HepG2 (cell line): ENCODE results near the gene CRADD. TPM values are rescaled to one million over a fixed set of nuclear protein-coding genes. Genes with fewer than 3 reads are reported as not detected.

Experiments
- ATF1 ChIP-seq: IDR thresholded peaks from 2 replicates; pipeline ENCODE4 v1.6.1; 2016; ENCODE audit warnings: mild to moderate bottlenecking, control low read depth
- HDAC2 ChIP-seq: sonication (generic); formaldehyde crosslinking; IDR thresholded peaks from 2 replicates; pipeline ENCODE4 v1.4.0; 2020; ENCODE audit warnings: missing genetic modification reagents
- KDM6A ChIP-seq: IDR thresholded peaks from 2 replicates; pipeline ENCODE4 v1.6.1; 2016; ENCODE audit warnings: low read depth
- KLF16 ChIP-seq, 2 experiments: sonication (generic) in 1 of 2; formaldehyde crosslinking in 1 of 2; IDR thresholded peaks; 2 replicates each; pipeline versions ENCODE4 v1.6.1 to v1.8.0; 2016 to 2023; ENCODE audit warnings: missing genetic modification reagents in 2 of 2, missing compliant biosample characterization in 1 of 2
- NFATC3 ChIP-seq: sonication (generic); formaldehyde crosslinking; IDR thresholded peaks from 2 replicates; pipeline ENCODE4 v1.5.1; 2020; ENCODE audit warnings: mild to moderate bottlenecking, missing genetic modification reagents
- NONO ChIP-seq, 2 experiments: fragments of 450-650 bp in 1 of 2; sonication (generic) in 1 of 2; formaldehyde crosslinking in 1 of 2; IDR thresholded peaks in 1 of 2; conservative IDR thresholded peaks in 1 of 2; 2 replicates each; pipeline versions ENCODE4 v1.6.1 to v1.8.0; 2017 to 2022; ENCODE audit warnings: mild to moderate bottlenecking in 1 of 2, missing genetic modification reagents in 1 of 2, moderate library complexity in 1 of 2
- RAD21 ChIP-seq: fragments of 450-650 bp; formaldehyde crosslinking; IDR thresholded peaks from 2 replicates; pipeline ENCODE4 v1.5.0; 2020; ENCODE audit warnings: mild to moderate bottlenecking
- RFX3 ChIP-seq: IDR thresholded peaks from 2 replicates; pipeline ENCODE4 v1.6.1; 2016; ENCODE audit warnings: missing biosample characterization, missing genetic modification reagents
- ZBTB20 ChIP-seq: sonication (generic); formaldehyde crosslinking; IDR thresholded peaks from 2 replicates; pipeline ENCODE4 v1.8.1; 2023; ENCODE audit warnings: missing genetic modification reagents, low read depth, mild to moderate bottlenecking, borderline replicate concordance
- ZHX2 ChIP-seq, 2 experiments: sonication (generic) in 1 of 2; formaldehyde crosslinking in 1 of 2; IDR thresholded peaks; 2 replicates each; pipeline versions ENCODE4 v1.6.1 to v1.9.0; 2014 to 2022; ENCODE audit warnings: antibody characterized with exemption in 1 of 2, borderline replicate concordance in 1 of 2, inconsistent platforms in 1 of 2, low read depth in 1 of 2, missing genetic modification reagents in 1 of 2
- ZNF224 ChIP-seq: sonication (generic); formaldehyde crosslinking; IDR thresholded peaks from 2 replicates; pipeline ENCODE4 v1.5.0; 2020; ENCODE audit warnings: mild to moderate bottlenecking, missing genetic modification reagents
- ZNF329 ChIP-seq: sonication (generic); formaldehyde crosslinking; IDR thresholded peaks from 2 replicates; pipeline ENCODE4 v1.9.0; 2021; ENCODE audit warnings: low read depth, mild to moderate bottlenecking, missing genetic modification reagents
- ZNF558 ChIP-seq: sonication (generic); formaldehyde crosslinking; IDR thresholded peaks from 2 replicates; pipeline ENCODE4 v1.9.0; 2022; ENCODE audit warnings: mild to moderate bottlenecking, missing genetic modification reagents, borderline replicate concordance
- ZNF841 ChIP-seq: sonication (generic); formaldehyde crosslinking; IDR thresholded peaks from 2 replicates; pipeline ENCODE4 v1.8.1; 2023; ENCODE audit warnings: missing genetic modification reagents, borderline replicate concordance
- polyA plus RNA-seq, 8 experiments: library from polyadenylated mRNA; depleted of rRNA in 3 of 8; stranded (reverse) in 7 of 8; unstranded in 1 of 8; fragments of >200 nt; fragmentation: Illumina TruSeq in 4 of 8; extraction: Trizol in 4 of 8; gene quantifications; 2 replicates each; pipeline versions ENCODE4 v1.2.1 to v1.2.3, GENCODE V29; 2011 to 2016; ENCODE audit warnings: low read depth in 4 of 8, missing spikeins in 1 of 8, mixed read lengths in 1 of 8; ENCODE audit not compliant: insufficient read depth in 1 of 8
- total RNA-seq, 5 experiments: library from RNA; depleted of rRNA; stranded (reverse); fragments of >200 nt; fragmentation: Illumina TruSeq; extraction: Trizol; gene quantifications; 2 replicates each; pipeline ENCODE4 v1.2.3, GENCODE V29; 2016; ENCODE audit warnings: low read depth in 1 of 5
- TF ChIP-seq, protein P1 (sequence below): sonication (generic); formaldehyde crosslinking; IDR thresholded peaks from 2 replicates; pipeline ENCODE4 v1.4.0; 2020; ENCODE audit warnings: missing genetic modification reagents, low read depth, mild to moderate bottlenecking, borderline replicate concordance
- TF ChIP-seq, protein P2 (sequence below), 2 experiments: sonication (generic) in 1 of 2; formaldehyde crosslinking in 1 of 2; IDR thresholded peaks; 2 replicates each; pipeline versions ENCODE4 v1.4.0 to v1.6.1; 2016 to 2020; ENCODE audit warnings: borderline replicate concordance in 1 of 2, low read depth in 1 of 2, mild to moderate bottlenecking in 1 of 2, missing genetic modification reagents in 1 of 2

Gene CRADD
- total and polyA plus RNA-seq, 2 of the 13 experiments (the other 11 are each of a cell fraction or from before 2014, with no cell fraction given) = 12.4 to 18.8 TPM

DNA sequence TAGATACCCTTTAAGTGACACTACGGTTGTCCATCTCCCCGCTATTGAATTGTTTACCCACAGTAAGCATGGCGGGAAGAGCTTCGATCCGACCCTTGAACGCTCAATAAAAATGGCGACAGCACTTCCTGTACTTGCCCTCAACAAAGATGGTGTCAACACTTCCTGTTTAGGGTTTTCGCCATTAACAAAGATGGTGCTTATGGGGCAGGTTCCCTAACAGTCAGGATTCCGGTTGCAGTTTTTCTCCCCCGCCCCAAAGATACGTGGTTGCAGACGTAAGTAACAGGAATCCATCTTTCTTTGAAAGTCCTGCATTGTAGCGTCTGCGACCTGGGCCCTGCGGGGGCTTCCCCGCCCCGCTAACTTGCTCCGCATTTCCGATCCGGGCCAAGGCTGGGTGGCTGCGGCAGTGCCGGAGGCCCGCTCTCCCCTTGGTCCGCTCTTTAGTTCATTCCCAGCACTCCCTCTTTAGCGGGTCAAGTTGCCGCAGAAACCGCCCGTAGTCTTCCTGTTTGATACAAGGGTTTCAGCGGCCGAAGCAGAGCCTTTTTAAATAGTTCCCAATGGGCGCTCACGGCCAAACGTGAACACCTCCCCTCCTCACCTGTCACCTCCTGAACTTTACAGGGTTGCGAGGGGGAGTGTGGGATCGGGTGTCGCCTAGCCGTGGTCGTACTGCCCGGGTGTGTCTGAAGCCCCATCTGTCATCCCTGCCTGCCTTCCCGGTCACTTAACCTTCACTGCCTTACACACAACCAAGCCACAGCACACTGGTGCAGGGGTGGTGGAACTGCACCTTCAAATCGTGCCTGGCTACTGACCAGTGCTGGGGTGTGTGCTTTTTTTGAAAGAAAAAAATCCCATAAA, at the start of gene CRADD (continued):
- peak; percentile 58; the same call in 1 of the 2 replicates for TF ChIP-seq ZBTB20 (CRISPR knock-in tag)
- no peak for TF ChIP-seq RFX3 (CRISPR knock-in tag)
- peak; percentile 78; the same call in 1 of the 2 replicates for TF ChIP-seq NFATC3
- TF ChIP-seq, protein P1, sequence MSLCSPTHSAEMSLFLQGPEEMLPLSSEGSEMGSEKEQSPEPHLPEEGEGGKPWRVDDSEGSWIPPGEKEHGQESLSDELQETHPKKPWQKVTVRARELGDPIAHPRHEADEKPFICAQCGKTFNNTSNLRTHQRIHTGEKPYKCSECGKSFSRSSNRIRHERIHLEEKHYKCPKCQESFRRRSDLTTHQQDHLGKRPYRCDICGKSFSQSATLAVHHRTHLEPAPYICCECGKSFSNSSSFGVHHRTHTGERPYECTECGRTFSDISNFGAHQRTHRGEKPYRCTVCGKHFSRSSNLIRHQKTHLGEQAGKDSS (CRISPR knock-in tag) = peak; percentile 58; the same call in 1 of the 2 replicates
- TF ChIP-seq NONO (IDR thresholded peaks at IDR 0.05) = no peak
- peak; percentile 63 for TF ChIP-seq NONO (CRISPR knock-in tag; conservative IDR thresholded peaks at IDR 0.05)
- no peak; the same call in 1 of the 2 replicates for TF ChIP-seq RAD21 (CRISPR knock-in tag)
- TF ChIP-seq ZNF841 = no peak
- no peak for TF ChIP-seq ZNF224 (CRISPR knock-in tag)
- TF ChIP-seq ZNF558 (CRISPR knock-in tag) = peak; percentile 66; the same call in 1 of the 2 replicates
- TF ChIP-seq HDAC2 (CRISPR knock-in tag) = peak; percentile 39
- TF ChIP-seq KDM6A (CRISPR knock-in tag) = no peak
- TF ChIP-seq, protein P2, sequence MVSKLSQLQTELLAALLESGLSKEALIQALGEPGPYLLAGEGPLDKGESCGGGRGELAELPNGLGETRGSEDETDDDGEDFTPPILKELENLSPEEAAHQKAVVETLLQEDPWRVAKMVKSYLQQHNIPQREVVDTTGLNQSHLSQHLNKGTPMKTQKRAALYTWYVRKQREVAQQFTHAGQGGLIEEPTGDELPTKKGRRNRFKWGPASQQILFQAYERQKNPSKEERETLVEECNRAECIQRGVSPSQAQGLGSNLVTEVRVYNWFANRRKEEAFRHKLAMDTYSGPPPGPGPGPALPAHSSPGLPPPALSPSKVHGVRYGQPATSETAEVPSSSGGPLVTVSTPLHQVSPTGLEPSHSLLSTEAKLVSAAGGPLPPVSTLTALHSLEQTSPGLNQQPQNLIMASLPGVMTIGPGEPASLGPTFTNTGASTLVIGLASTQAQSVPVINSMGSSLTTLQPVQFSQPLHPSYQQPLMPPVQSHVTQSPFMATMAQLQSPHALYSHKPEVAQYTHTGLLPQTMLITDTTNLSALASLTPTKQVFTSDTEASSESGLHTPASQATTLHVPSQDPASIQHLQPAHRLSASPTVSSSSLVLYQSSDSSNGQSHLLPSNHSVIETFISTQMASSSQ (IDR thresholded peaks at IDR 0.05; ENCODE audit: low read depth) = no peak
- TF ChIP-seq, protein P2 (CRISPR knock-in tag; IDR thresholded peaks at IDR 0.05; ENCODE audit: borderline replicate concordance) = no peak; the same call in 1 of the 2 replicates
- no peak for TF ChIP-seq ZNF329 (CRISPR knock-in tag)
- peak; percentile 99 for TF ChIP-seq ZHX2 (IDR thresholded peaks at IDR 0.05; ENCODE audit: low read depth)
- TF ChIP-seq ZHX2 (CRISPR knock-in tag; IDR thresholded peaks at IDR 0.05; ENCODE audit: borderline replicate concordance) = no peak
- TF ChIP-seq KLF16 (CRISPR knock-in tag; IDR thresholded peaks at IDR 0.05) = no peak
- TF ChIP-seq ATF1 = peak; percentile 92
